BJ (cell line): Measurements from ENCODE around the gene TMSB10. TPM values are rescaled to one million over a fixed set of nuclear protein-coding genes. Genes with fewer than 3 reads are reported as not detected.
A peak's percentile ranks its signal among the peaks of the same experiment; 100 is the strongest.

Experiments used
- CTCF ChIA-PET: fragments of 350-600 bp; formaldehyde crosslinking; extraction: SDS; loops from one replicate; lab custom pipeline; 2021; ENCODE audit warnings: antibody characterized with exemption, inconsistent platforms; lab: Yijun Ruan, JAX
- POLR2A ChIA-PET: fragments of 300-600 bp; sonication (Branson Sonifier 250); formaldehyde crosslinking; extraction: SDS; loops from one replicate; lab custom pipeline; 2021; ENCODE audit warnings: antibody characterized with exemption; lab: Charles Lee
- DNase-seq: peaks from one replicate; pipeline ENCODE4 v3.0.0-alpha.2; 2011; ENCODE audit warnings: low read depth
- H3K27me3 ChIP-seq: 2 replicates; pipeline ENCODE4 v1.6.0; 2011; ENCODE audit warnings: low read length; ENCODE audit not compliant: control insufficient read depth, insufficient read depth
- H3K36me3 ChIP-seq: 2 replicates; pipeline ENCODE4 v1.5.1; 2011; ENCODE audit warnings: low read length; ENCODE audit not compliant: control insufficient read depth, insufficient read depth
- H3K4me3 ChIP-seq: 2 replicates; pipeline ENCODE4 v1.5.1; 2011; ENCODE audit warnings: low read depth, mild to moderate bottlenecking, control low read depth, low read length
- CTCF ChIP-seq: IDR thresholded peaks from 2 replicates; pipeline ENCODE4 v1.5.1; 2011; ENCODE audit warnings: low read depth, mild to moderate bottlenecking, control low read depth, inconsistent platforms, low read length, moderate library complexity; ENCODE audit not compliant: insufficient read depth
- polyA plus RNA-seq: library from polyadenylated mRNA; depleted of rRNA; stranded (reverse); fragments of >200 nt; gene quantifications from 2 replicates; pipeline ENCODE4 v1.2.3, GENCODE V29; 2011; rRNA removed

Gene TMSB10
- polyA plus RNA-seq, 1 experiment = 3,073 TPM

- peak; percentile 74 for DNase-seq
- ChIA-PET CTCF (interaction anchor here (0.9 to 14.0 kb wide), 5 partner anchors 12 to 352 kb away, joined by 3 to 106 read pairs (median 3); no protein-coding TSS in a partner anchor), POLR2A (interaction anchor here (1.1 kb wide), 1 partner anchor 12 kb away, joined by 7 read pairs; no protein-coding TSS in a partner anchor)
- Histone ChIP-seq H3K36me3 (no peaks in the 10 kb centered on the region), H3K4me3 (no peak overlapping the region), H3K27me3 (no peaks in the 10 kb centered on the region)
- TF ChIP-seq CTCF = no peak
Observed at GRCh38 chr2:84946204-84947009, 41.0 kb downstream of the TMSB10 start.

- CTCF ChIA-PET = interaction anchor here (0.9 to 14.0 kb wide), 4 partner anchors 11 to 119 kb away, joined by 3 to 106 read pairs (median 8); no protein-coding TSS in a partner anchor
- no peaks in the 10 kb centered on the region for H3K27me3 ChIP-seq
- no peak for DNase-seq
- no peaks in the 10 kb centered on the region for H3K36me3 ChIP-seq
- no peak overlapping the region for H3K4me3 ChIP-seq
- TF ChIP-seq CTCF = no peak
- POLR2A ChIA-PET = interaction anchor here (1.1 kb wide), 1 partner anchor 11 kb away, joined by 7 read pairs; no protein-coding TSS in a partner anchor
Observed at GRCh38 chr2:84947010-84947593, 41.6 kb downstream of the TMSB10 start.

- Histone ChIP-seq H3K4me3 (no peak overlapping the region), H3K36me3 (no peaks in the 10 kb centered on the region), H3K27me3 (no peaks in the 10 kb centered on the region)
- CTCF ChIA-PET = interaction anchor here (0.6 kb wide), 1 partner anchor 51 kb away, joined by 4 read pairs; no protein-coding TSS in a partner anchor
- POLR2A ChIA-PET = no interaction called here
- DNase-seq = no peak
- TF ChIP-seq CTCF = no peak
Observed at GRCh38 chr2:84953535-84953934, 48.1 kb downstream of the TMSB10 start.

- no peak overlapping the region for H3K4me3 ChIP-seq
- H3K27me3 ChIP-seq = no peaks in the 10 kb centered on the region
- DNase-seq = no peak
- TF ChIP-seq CTCF = no peak
- POLR2A ChIA-PET = no interaction called here
- CTCF ChIA-PET = interaction anchor here (0.6 to 0.8 kb wide), 2 partner anchors 14 to 469 kb away, joined by 3 read pairs; no protein-coding TSS in a partner anchor
- no peaks in the 10 kb centered on the region for H3K36me3 ChIP-seq
Observed at GRCh38 chr2:84954329-84954728, 48.9 kb downstream of the TMSB10 start.

Other genes with a start within 250 kb of the TMSB10 start
- gene TRABD2A, start 24.6 kb upstream of the TMSB10 start, polyA plus RNA-seq = 3.0 and 3.8 TPM in 2 replicates
- gene KCMF1, start 65.5 kb downstream of the TMSB10 start, polyA plus RNA-seq = 83.3 and 146 TPM in 2 replicates
- 1.9 and 3.2 TPM in 2 replicates for gene TCF7L1, start 227.7 kb downstream of the TMSB10 start, polyA plus RNA-seq